Esophagus muscularis mucosa (tissue), 4 donors: ENCODE results near the gene MAD2L1. TPM values are rescaled to one million over a fixed set of nuclear protein-coding genes. Genes with fewer than 3 reads are reported as not detected.
"Not testable (repeated sequence)": the region's sequence is repeated elsewhere in the genome, so short reads cannot be mapped to it uniquely, and the experiment has no call there.

Source experiments
- DNase-seq: peaks from one replicate; pipeline ENCODE4 v3.0.0-alpha.2; 2017; ENCODE audit errors: extremely low spot score
- H3K27ac ChIP-seq, 4 donors: fragments of 200-600 bp; sonication (generic); replicated peaks in 1 of 4; 1 replicate in 3 of 4; 2 replicates in 1 of 4; pipeline ENCODE4 v1.5.1; 2016 to 2019; ENCODE audit warnings: mild to moderate bottlenecking in 1 of 4
- H3K27me3 ChIP-seq, 4 donors: fragments of 200-600 bp; sonication (generic); one replicate each; pipeline versions ENCODE4 v1.5.1 to v1.6.0; 2016 to 2019
- H3K36me3 ChIP-seq, 4 donors: fragments of 200-600 bp; sonication (generic); one replicate each; pipeline ENCODE4 v1.5.1; 2016 to 2019
- H3K4me1 ChIP-seq, 4 donors: fragments of 200-600 bp; sonication (generic); one replicate each; pipeline ENCODE4 v1.5.1; 2016 to 2019
- H3K4me3 ChIP-seq, 4 donors: fragments of 200-600 bp; sonication (generic); 1 replicate in 2 of 4; 2 replicates in 2 of 4; pipeline ENCODE4 v1.5.1; 2016 to 2019; ENCODE audit warnings: mild to moderate bottlenecking in 4 of 4, moderate library complexity in 1 of 4
- H3K9me3 ChIP-seq, 4 donors: fragments of 200-600 bp; sonication (generic); 1 replicate in 3 of 4; 2 replicates in 1 of 4; pipeline ENCODE4 v1.5.1; 2016 to 2019
- EP300 ChIP-seq: sonication (generic); formaldehyde crosslinking; IDR thresholded peaks from one replicate; pipeline ENCODE4 v1.6.1; 2017; ENCODE audit warnings: antibody characterized with exemption
- POLR2A ChIP-seq: fragments of 450-650 bp; IDR thresholded peaks from one replicate; pipeline ENCODE4 v1.6.1; 2017; ENCODE audit warnings: antibody characterized with exemption, moderate library complexity, mild to moderate bottlenecking, low read depth
- POLR2AphosphoS5 ChIP-seq, 2 donors: sonication (generic); formaldehyde crosslinking; IDR thresholded peaks; one replicate each; pipeline ENCODE4 v1.6.1; 2017; ENCODE audit warnings: antibody characterized with exemption in 2 of 2
- WGBS: methylation state at CpG from one replicate; pipeline ENCODE4 v1.1.5; 2018; 5-methylcytosine and 5-hydroxymethylcytosine counted together
- intact Hi-C: fragments of 100-400 bp; cut with DNase I; formaldehyde crosslinking; loops from one replicate; pipeline ENCODE4 v1.15.1; 2023
- total RNA-seq, 4 donors: library from RNA; depleted of rRNA; stranded (reverse); fragments of >200 nt; gene quantifications; one replicate each; pipeline versions ENCODE4 v1.1.0 to v1.2.1, GENCODE V29; 2016
- TF ChIP-seq, protein P1 (sequence below), 3 experiments: fragments of 200-600 bp in 2 of 3; fragments of 450-650 bp in 1 of 3; sonication (generic) in 2 of 3; IDR thresholded peaks; one replicate each; pipeline ENCODE4 v1.5.1; 2017 to 2019; ENCODE audit warnings: antibody characterized with exemption in 3 of 3, mild to moderate bottlenecking in 2 of 3, moderate library complexity in 1 of 3

MAD2L1 gene
- total RNA-seq, 4 donors from 2014 or later, result under 0.01 to 2.1 (median 1.2) TPM

DNA sequence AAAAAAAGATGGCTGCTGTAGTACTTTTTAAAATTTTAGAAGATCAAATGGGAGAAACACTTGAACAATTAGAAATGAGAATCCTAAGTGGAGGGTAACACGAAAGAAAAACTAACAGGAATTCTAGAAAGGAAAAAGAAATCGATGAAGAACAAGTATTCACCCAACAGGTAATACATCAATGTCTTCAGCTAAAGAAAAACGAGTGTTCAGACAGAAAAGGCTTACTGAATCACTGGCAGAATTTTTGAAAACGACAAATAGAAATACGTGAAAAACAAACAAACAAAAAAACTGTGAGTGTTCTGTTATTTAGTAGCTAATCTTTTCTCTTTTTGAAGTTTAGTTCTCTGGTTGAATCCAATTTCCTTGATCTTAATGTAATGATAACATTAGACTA, 1.8 kb downstream of the MAD2L1 start:
- no peaks in the 10 kb centered on the region for H3K27me3 ChIP-seq
- no peak for DNase-seq
- no peaks in the 10 kb centered on the region for H3K36me3 ChIP-seq
- intact Hi-C loops, result no loop called here
- H3K4me3 ChIP-seq, result no peak overlapping the region
- WGBS, result 39% methylated on average over 5 of the region's 5 CpGs
- TF ChIP-seq EP300, result no peak
- TF ChIP-seq POLR2A, result no peak
- TF ChIP-seq POLR2AphosphoS5 (IDR thresholded peaks at IDR 0.05), result no peak
- TF ChIP-seq, protein P1, sequence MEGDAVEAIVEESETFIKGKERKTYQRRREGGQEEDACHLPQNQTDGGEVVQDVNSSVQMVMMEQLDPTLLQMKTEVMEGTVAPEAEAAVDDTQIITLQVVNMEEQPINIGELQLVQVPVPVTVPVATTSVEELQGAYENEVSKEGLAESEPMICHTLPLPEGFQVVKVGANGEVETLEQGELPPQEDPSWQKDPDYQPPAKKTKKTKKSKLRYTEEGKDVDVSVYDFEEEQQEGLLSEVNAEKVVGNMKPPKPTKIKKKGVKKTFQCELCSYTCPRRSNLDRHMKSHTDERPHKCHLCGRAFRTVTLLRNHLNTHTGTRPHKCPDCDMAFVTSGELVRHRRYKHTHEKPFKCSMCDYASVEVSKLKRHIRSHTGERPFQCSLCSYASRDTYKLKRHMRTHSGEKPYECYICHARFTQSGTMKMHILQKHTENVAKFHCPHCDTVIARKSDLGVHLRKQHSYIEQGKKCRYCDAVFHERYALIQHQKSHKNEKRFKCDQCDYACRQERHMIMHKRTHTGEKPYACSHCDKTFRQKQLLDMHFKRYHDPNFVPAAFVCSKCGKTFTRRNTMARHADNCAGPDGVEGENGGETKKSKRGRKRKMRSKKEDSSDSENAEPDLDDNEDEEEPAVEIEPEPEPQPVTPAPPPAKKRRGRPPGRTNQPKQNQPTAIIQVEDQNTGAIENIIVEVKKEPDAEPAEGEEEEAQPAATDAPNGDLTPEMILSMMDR (IDR thresholded peaks at IDR 0.05), result no peak
- no peak overlapping the region for H3K27ac ChIP-seq
- H3K4me1 ChIP-seq, result peaks cover 14 to 25% (median 23%) of the 10 kb centered on the region in 4 donors
- no peaks in the 10 kb centered on the region for H3K9me3 ChIP-seq

DNA sequence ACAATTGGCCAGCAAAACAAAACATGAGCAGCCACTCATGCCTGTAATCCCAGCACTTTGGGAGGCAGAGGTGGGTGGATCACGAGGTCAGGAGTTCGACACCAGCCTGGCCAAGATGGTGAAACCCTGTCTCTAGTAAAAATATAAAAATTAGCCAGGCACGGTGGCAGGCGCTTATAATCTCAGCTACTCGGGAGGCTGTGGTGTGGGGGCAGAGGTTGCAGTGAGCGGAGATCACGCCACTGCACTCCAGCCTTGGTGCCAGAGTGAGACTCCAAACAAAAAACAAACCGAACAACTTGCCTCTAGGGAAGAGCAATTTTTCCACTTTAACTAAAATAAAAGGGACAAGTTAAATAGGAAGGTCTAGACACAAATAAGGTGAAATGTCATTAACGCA, 2.9 kb downstream of the MAD2L1 start:
- H3K4me3 ChIP-seq, intact Hi-C loops, DNase-seq, H3K9me3 ChIP-seq, H3K27me3 ChIP-seq, H3K27ac ChIP-seq, H3K36me3 ChIP-seq: not testable (repeated sequence)
- 93% methylated on average over 9 of the region's 9 CpGs for WGBS
- H3K4me1 ChIP-seq, result peaks cover 14 to 23% (median 22%) of the 10 kb centered on the region in 4 donors

DNA sequence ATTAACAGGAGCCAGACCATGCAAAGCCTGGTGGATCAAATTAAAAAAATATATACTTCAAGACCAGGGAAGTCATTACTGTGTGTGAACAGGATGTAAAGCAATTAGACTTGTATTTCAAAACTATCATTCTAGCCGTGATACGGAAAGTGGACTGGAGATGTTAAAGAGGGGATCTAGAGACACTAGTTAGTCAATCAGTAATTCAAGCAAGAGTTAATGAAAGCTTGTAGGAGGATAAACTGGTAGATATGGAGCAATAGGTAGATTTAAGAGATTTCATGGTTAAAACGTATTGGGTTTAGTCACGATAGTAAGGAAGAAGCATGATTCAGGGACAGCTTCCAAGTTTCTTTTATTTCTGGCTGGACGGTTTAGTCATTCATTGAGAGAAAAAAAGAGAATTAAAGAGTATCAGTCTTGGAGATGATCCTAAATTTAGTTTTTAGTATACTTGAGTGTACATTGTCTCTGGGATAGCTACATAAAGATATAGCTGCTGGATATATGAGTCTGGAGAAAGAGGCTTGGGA, 3.9 kb downstream of the MAD2L1 start:
- Histone ChIP-seq H3K27me3 (no peaks in the 10 kb centered on the region), H3K27ac (no peak overlapping the region), H3K36me3 (no peaks in the 10 kb centered on the region), H3K9me3 (no peaks in the 10 kb centered on the region), H3K4me1 (peaks cover 8 to 14% (median 13%) of the 10 kb centered on the region in 4 donors), H3K4me3 (no peak overlapping the region)
- TF ChIP-seq, protein P1 (IDR thresholded peaks at IDR 0.05), result no peak
- TF ChIP-seq POLR2A (no peak), EP300 (no peak), POLR2AphosphoS5 (IDR thresholded peaks at IDR 0.05) (no peak)
- 63% methylated on average over 5 of the region's 5 CpGs for WGBS
- intact Hi-C loops, result no loop called here
- DNase-seq, result no peak

DNA sequence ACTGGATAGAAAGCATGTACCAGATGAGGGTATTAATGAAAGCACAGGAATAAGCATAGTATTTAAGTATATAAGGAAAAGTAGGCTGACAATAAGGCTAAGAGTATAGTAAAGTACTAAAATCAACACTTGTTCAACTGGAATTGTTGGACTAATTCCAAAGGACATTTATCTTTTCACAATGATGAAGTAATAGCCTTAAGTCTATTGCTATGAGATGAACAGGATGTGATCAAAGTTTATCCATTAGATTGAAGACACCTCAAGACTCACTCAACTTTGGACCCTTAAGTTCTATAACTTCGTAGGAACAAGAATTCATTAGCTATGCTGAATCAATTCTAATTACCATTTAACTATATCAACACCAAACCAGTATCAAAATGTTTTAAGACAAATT, 7.6 kb downstream of the MAD2L1 start:
- 83% methylated on average over 1 of the region's 1 CpG for WGBS
- H3K36me3 ChIP-seq, result no peaks in the 10 kb centered on the region
- H3K9me3 ChIP-seq, result no peaks in the 10 kb centered on the region
- no peak overlapping the region for H3K27ac ChIP-seq
- intact Hi-C loops, result loop anchor here (10.0 kb wide), 1 partner anchor 564 kb away; no protein-coding TSS in a partner anchor
- peaks cover 0 to 22% (median 21%) of the 10 kb centered on the region in 4 donors for H3K4me1 ChIP-seq
- H3K4me3 ChIP-seq, result no peak overlapping the region
- no peak for TF ChIP-seq POLR2AphosphoS5 (IDR thresholded peaks at IDR 0.05)
- TF ChIP-seq, protein P1 (IDR thresholded peaks at IDR 0.05), result no peak
- TF ChIP-seq EP300, result no peak
- no peak for TF ChIP-seq POLR2A
- no peaks in the 10 kb centered on the region for H3K27me3 ChIP-seq
- DNase-seq, result no peak

DNA sequence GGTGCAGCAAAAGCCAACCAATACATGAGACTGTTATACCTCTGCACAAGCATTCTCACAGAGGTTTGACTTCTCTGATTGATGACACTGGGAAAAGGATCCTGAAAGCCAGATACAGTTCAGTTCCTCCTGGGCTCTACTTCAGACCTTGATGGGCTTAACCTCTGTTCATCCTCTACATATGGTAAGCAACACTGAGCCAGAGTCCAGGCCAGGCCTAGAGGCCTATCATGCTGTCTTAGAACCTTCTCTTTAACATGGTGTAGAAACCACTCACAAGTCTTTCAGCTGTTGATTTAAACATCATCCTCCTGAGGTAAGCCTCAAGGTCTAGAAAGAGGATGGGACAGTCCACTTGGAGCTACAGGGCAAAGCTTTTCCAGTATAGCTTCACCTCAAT, 9.2 kb downstream of the MAD2L1 start:
- H3K4me3 ChIP-seq, result no peak overlapping the region
- H3K27me3 ChIP-seq, result no peaks in the 10 kb centered on the region
- intact Hi-C loops, result loop anchor here (10.0 kb wide), 1 partner anchor 563 kb away; no protein-coding TSS in a partner anchor
- no peak for TF ChIP-seq POLR2A
- TF ChIP-seq, protein P1 (IDR thresholded peaks at IDR 0.05), result no peak
- peaks cover 0 to 38% (median 37%) of the 10 kb centered on the region in 4 donors for H3K4me1 ChIP-seq
- H3K9me3 ChIP-seq, result no peaks in the 10 kb centered on the region
- H3K27ac ChIP-seq, result no peak overlapping the region
- no peak for DNase-seq
- H3K36me3 ChIP-seq, result no peaks in the 10 kb centered on the region
